ENCODE data around the gene EPHA2.

The EPHA2 gene

GRCh38 chr1:16149146-16149545 is 6.7 kb downstream of the EPHA2 start:
- DNase-seq, result no peak

- DNase-seq, result no peak
These were observed 7.4 kb downstream of the EPHA2 start for GRCh38 chr1:16148329-16149092.

GRCh38 chr1:16147156-16147926 is 8.5 kb downstream of the EPHA2 start:
- no peak for DNase-seq

- DNase-seq, result no peak
These were observed 9.4 kb downstream of the EPHA2 start for GRCh38 chr1:16146279-16147155.

GRCh38 chr1:16145662-16146278 is 10.1 kb downstream of the EPHA2 start:
- no peak for DNase-seq

- DNase-seq, result no peak
These were observed 10.7 kb downstream of the EPHA2 start for GRCh38 chr1:16145030-16145661.

GRCh38 chr1:16144325-16145029 is 11.4 kb downstream of the EPHA2 start:
- no peak for DNase-seq

- no peak for DNase-seq
These were observed 12.1 kb downstream of the EPHA2 start for GRCh38 chr1:16143566-16144324.

GRCh38 chr1:16143005-16143565 is 12.8 kb downstream of the EPHA2 start:
- DNase-seq, result no peak

- DNase-seq, result no peak
These were observed 13.4 kb downstream of the EPHA2 start for GRCh38 chr1:16142383-16142995.

GRCh38 chr1:16141573-16142336 is 14.1 kb downstream of the EPHA2 start:
- DNase-seq, result no peak

GRCh38 chr1:16140068-16140596 is 15.7 kb downstream of the EPHA2 start:
- DNase-seq, result no peak

GRCh38 chr1:16139473-16139962 is 16.4 kb downstream of the EPHA2 start:
- no peak for DNase-seq

- DNase-seq, result no peak
These were observed 17.1 kb downstream of the EPHA2 start for GRCh38 chr1:16138772-16139221.

GRCh38 chr1:16137890-16138467 is 17.9 kb downstream of the EPHA2 start:
- DNase-seq, result no peak

GRCh38 chr1:16135501-16135900 is 20.4 kb downstream of the EPHA2 start:
- no peak for DNase-seq

GRCh38 chr1:16134906-16135305 is 21.0 kb downstream of the EPHA2 start:
- DNase-seq, result no peak

GRCh38 chr1:16134066-16134801 is 21.6 kb downstream of the EPHA2 start:
- DNase-seq, result no peak

Data from activated naive CD4-positive, alpha-beta T cell treated with anti-CD3 and anti-CD28 coated beads, Interleukin-2, amount 50 U/mL, for 16 hours (primary cell).